Measurements from ENCODE around the gene ZNF777.

- TF ChIP-seq CTCF (IDR thresholded peaks at IDR 0.05; ENCODE audit: low read length) (no peak), EZH2 (optimal IDR thresholded peaks at IDR 0.05; ENCODE audit: low read depth, low read length) (no peak), EZH2phosphoT487 (IDR thresholded peaks at IDR 0.05; ENCODE audit: low read length) (no peak)
These were observed 44.7 kb upstream of the ZNF777 start for GRCh38 chr7:149505551-149505950.
